HG02840 (cell line): ENCODE measurements around the gene SLC4A4.

Experiments used
- ATAC-seq: cut with Tn5 transposase; IDR thresholded peaks from one replicate; pipeline ENCODE4 v1.9.1; 2021; ENCODE audit warnings: mild to moderate bottlenecking, moderate library complexity, moderate number of reproducible peaks; ENCODE audit not compliant: unreplicated experiment, low FRiP score

The SLC4A4 gene

DNA sequence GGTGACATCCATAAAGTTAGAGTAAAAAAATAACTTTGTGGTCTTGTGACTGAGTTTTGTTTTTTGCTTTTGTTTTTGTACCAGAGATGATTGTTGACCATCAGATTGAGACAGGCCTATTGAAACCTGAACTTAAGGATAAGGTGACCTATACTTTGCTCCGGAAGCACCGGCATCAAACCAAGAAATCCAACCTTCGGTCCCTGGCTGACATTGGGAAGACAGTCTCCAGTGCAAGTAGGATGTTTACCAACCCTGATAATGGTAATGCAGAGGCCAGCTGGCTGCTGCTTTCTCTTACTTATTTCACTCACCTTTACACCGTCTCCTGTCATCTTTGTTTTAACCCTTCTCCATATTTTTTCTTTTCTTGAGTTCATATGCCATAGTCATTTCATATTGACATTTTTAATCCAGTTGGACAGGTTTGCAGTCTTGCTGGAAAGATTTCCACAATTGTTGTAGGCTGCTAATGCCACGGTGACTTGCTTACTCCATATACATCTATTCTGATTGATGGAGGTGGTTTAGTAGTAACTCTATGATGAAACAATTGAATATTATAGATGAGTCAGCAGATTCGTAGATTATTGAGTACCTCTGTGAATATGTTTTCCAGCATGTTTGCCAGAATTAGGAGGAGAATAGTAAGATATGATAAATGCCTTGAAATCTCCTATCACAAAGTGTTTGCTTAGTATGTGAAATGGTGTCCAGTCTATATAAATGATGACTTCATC is 18.3 kb downstream of the SLC4A4 start:
- ATAC-seq, result no peak

DNA sequence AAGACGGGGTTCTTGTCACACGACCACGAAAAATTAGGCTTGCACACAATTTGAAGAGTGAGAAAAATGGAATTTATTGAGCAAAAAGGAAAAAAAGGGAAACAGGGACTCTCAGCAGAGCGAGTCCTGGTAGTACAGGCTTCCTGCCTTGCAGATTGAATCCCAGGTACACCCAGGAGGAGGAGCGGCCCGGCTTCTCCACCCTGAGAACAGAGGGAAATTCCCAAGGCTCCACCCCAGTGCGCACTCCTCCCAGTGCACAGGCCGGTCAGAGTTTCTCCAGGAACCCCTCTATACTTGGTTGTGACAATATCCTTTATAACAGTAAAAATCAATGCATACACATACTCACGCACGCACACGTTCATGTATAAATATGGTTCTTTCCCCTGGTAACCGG is 22.0 kb downstream of the SLC4A4 start:
- no peak for ATAC-seq

DNA sequence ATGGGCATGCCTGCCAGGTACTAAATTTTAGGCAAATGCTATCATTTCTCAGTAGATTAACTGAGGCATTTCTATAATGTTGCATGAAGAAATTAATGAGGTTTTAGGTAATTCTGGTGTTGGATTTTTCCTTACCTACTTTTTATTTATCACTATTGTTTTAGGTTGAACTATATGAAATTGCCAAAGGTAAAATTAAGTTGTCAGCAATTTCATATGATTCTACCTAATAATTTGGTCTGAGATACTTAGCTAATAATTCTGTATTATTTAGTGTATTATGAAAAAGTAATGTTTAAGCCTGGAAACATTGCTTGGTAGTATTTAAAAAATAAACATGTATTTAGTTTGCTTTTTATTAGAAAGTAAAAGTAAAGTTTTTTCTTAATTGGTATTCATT is 22.7 kb downstream of the SLC4A4 start:
- ATAC-seq, result no peak

DNA sequence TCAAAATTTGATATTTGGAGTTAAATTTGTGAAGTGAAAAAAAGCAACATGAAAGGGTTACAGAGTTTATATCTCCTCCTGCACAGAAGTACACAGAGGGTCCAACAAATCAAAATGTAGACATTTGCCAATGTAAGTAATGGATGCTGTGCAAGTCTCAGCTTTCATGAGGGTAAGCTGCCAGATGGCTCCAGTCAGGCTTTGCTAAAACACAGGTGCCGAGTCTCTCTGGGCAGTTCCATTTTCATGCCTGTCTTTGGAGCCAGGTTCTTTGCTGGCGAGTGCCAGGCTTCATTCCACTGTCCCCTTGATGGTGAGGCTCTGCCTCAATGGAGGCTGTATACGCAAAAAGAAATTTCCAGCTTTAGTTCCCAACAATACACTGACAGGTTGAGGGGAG is 27.9 kb downstream of the SLC4A4 start:
- no peak for ATAC-seq

DNA sequence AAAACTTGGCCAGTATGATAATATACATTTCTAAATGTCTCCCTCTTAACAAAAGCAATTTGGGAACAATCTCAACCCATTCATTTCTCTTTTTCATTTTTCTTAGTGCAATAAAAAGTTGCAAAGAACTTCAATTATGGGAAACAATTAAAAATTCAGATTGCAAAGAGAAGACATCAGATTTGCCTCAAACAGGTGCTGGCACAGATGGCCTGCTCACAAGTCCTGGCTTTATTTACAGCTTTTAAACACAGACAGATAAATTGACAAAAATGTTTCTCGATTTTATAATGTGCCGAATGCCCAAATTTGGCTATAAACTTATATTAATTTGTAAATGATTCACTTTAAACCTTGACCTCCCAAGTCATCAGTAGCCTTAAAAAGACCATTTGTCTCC is 28.7 kb downstream of the SLC4A4 start:
- no peak for ATAC-seq

DNA sequence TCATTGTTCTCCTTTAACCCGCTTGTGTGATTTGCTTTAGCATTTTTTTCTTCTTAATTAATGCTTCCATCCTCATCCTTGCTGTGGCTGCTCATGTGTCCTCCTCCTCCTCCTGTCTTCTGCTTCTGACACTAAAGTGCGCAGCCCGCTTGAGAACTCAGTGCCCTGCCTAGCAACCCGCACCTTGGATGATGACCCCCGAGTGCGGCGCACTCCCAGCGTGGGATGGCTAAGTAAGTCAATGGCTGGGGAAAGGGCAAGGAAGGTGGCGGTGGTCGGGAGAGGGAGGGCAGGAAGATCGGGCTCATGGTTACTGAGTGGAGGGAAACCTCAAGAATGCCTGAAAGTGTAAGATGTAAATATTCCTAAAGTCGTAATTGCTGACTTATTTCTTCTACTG is 30.1 kb downstream of the SLC4A4 start:
- no peak for ATAC-seq

DNA sequence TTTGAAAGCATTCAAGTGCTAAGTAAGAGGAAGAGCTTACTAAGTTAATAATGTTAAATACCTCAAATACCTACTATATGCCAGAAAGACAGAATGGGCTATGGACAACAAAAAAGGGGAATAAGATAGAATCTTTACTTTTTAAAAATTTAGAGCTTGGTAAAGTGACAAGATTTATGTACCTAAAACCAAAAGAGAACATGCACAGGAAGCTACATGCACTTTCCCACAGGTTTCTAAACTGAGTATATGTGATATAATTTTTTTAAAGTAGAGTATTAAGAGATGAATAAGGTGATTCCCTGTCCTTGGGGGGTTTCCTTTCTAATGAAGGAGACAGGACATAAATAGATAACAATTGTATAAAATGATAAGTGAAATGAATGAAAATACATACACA is 30.7 kb downstream of the SLC4A4 start:
- no peak for ATAC-seq

DNA sequence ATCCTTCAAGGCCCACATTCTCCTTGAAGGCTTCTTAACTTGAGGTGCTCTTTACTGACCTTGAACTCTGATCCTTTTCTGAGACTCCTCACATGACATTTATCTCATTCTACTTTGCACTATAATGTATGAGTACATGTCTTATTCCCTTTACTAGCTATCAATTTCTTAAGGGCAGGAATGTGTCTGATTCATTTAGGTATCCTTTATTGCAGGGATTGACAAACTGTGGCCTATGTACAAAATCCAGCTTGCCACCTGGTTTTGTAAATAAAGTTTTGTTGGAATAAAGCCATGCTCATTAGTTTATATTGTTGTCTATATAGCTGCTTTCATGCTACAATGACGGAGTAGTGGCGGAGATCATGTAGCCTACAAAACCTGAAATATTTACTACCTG is 36.7 kb downstream of the SLC4A4 start:
- ATAC-seq, result no peak

DNA sequence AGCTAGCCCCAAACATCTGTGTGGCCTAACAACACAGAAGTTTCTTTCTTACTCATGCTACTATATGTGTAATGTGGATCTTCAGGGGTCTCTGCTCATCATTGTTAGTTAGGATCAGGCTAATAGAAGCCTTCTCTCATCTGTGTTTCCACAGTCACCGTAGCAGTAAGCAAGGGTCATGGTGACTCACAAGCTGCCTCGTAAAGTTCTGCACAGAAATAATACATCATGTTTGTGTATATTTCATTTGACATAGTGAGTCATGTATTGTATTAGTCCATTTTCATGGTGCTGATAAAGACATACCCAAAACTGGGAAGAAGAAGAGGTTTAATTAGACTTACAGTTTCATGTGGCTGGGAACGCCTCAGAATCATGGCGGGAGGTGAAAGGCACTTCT is 38.7 kb downstream of the SLC4A4 start:
- no peak for ATAC-seq

DNA sequence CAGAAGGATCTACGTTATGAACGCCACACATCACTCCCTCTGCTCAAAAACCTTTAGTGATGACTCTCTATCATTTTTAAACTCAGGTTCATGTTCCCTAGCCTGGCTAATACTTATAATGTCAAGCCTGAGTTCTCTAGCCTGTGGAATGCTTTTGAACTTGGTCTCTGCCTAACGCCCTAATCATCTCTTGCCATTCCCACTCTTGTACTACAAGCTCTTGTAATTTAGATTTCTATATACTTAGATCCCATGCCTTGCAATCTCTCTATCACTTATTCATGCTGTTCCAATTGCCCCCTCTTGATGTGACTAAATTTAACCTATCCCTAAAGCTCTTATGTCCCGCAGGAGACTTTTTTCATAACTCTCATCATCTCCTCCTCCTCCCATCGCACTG is 40.3 kb downstream of the SLC4A4 start:
- no peak for ATAC-seq

DNA sequence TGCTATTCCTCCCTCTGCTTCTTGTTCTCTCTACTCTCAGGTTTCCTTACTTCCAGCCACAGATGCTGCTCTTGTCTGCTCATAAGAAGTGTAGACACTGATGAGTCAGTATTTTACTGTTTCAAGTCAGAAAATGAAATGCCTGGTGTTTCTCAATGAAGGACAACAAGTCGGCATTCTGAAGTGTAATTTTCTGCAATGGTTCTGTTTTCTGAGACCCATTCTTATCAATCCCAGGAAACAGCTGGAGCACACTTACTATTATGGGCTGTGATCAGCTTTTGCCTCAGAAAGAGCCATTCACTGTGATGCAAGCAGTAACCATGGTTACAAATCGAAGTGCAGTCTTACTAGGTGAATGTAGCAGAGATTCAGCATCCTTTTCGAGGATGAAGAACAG is 42.0 kb downstream of the SLC4A4 start:
- ATAC-seq, result no peak

DNA sequence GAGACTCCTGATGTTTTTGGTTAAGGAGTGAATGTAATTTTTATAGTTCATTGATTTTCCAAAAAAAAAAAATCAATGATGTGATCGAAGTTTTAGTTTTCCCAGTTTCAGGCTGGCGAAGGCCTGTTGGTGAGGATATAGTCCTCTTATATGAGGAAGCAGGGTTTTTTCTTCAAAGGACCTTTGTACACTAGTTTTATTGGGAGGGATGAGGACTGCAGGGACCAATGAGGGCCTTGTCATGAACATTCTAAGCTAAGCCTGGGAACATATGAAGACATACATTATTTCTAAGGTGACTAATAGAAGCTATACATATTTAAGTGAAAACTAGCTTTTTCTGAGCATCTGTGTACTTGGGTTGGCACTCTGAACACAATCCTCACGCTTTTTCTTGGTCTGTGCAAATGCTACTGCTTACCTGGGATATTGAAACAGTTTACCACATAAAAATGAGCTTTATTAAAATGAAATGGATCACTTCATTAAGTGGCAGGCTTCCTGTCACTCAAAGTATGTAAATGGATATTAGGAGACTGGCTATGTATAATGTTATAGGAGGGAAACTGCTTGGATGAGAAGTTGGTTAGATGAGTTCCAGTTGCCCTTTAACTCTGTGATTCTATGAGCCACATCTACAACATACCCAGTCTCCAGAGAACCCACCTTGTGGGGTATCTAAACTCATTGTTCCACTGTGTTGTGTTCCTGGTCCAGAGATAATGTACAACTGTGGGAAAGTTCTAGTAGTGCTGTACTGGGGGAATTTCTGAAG is 43.5 kb downstream of the SLC4A4 start:
- no peak for ATAC-seq

DNA sequence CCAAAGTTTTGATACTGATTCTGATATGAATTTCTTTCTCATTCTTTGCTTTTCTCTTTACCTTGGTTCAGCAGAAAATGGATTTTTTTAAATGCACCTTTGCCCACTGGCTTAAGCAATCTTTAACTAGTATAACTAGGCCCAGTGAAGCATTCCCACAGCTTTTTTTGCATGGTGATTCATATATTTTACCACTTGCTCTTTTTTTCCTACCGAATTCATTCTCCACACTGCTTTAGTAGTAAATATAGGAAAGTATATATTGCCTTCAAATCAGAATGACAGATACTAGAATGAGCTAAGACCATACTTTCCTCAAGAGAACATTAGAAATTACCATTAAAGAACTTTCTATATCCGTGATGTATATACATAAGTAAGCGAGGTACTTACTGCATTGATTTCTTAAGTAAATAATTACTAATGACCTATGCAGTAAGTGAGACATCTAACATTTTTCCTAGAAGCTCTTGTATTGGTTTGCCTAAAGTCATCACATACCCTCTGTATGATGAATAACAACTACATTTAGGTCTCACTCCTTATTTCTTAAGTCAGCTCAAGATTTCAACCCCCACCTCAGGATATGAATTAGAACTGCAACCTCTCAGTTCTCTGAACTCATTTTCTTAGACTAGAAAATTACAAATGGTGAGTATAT is 44.2 kb downstream of the SLC4A4 start:
- no peak for ATAC-seq

DNA sequence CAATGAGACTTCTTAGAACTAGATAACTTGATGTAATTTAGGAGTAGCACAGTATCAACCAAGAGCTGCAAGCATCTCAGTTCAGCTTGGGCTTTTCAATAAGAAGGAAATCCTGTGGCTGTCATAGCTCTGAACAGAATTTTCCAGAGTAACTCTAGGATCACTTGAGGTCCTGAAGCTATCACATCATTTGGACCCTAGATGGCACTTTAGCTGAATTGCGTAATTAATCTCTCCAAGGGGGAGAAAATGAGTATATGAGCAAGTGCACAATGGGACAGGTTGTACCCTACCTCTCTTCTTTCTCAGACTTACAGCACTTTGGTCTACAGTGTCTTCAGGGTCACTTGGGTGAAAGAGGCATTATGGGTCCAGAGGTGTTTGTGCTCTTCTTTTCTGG is 45.2 kb downstream of the SLC4A4 start:
- ATAC-seq, result no peak

DNA sequence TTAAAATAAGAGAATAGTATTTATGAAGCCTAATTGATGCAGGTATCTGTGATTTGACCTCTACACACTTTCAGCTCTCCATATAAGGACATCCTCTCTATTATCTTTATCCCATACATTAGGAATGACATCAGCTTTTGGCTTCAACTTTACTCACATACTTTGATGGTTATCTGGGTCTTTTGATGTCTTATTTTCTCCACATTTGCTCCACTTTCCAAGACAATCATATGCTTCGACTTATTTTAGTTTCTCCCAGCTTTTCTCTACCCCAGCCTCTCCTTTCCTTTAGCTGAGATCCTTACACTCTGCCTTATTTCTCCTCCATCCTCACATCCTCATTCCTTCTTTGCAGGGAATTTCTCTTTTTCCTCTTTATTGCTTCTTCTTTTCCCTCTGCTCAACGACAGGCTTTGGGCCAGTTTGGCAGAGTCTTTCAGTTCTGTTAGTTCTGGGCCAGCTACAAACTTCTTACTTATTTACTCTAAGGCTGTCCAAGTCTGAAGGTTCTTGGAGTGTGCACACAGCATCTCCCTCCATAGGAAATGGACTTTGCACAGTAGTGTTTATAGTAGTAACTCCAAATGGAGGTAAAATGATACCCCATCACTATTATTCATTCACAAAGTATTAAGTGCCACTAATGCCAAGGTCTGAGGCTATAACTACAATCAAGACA is 50.5 kb downstream of the SLC4A4 start:
- no peak for ATAC-seq

DNA sequence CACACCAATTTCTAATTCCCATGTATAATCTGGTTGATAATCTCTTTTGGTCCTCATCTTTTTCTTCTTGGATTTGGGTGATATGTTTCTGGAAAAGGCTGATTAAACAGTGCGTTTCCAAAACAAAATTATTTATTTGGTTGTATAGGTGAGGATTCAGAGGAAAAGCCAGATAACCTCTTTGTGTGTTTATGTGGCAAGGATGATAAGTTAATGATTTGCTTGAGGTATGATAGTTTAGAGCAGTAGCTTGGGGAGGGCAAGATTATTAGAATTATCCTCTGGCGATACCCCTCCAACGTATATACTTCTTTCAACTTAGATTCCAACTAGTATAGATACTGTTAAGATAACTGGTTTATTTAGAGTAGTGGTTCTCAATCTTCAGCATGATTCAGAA is 53.3 kb downstream of the SLC4A4 start:
- ATAC-seq, result no peak

DNA sequence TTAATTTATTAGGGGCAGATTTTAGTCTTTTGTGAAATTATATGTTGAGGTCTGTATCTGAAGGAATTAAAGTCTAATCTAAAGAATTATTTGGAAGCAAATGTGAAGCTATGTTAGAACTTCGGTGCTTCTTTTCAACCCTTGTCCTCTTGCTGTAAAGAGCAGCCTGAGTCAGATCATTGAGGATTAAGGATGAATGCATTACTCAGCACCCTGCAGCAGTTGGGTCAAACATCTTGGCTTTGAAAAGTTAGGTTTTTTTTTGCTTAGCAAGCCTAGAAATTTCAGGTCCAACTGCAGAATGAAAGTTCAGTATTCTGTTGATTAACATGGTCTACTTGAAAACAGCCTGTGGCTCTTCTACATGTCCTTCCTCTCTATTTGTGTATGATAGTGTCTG is 57.6 kb downstream of the SLC4A4 start:
- no peak for ATAC-seq

DNA sequence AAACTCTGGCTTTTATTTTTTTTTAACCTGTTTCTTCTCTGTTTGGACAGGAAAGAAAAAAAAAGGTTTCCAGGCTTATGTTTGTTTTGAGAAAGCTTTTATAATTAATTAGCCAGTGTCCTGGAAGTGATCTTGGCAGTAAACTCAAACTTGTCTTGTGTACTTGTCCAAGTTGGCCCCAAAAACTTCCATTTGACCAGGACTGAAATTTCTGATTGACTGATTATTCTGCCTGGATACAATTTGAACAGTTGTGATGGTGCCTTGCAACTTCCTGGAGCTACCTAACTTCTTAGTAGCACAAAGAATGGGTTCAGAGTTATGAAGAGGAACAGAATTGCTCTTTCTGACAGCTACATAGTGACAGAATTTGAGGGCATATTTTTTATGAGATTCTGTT is 62.0 kb downstream of the SLC4A4 start:
- ATAC-seq, result no peak

DNA sequence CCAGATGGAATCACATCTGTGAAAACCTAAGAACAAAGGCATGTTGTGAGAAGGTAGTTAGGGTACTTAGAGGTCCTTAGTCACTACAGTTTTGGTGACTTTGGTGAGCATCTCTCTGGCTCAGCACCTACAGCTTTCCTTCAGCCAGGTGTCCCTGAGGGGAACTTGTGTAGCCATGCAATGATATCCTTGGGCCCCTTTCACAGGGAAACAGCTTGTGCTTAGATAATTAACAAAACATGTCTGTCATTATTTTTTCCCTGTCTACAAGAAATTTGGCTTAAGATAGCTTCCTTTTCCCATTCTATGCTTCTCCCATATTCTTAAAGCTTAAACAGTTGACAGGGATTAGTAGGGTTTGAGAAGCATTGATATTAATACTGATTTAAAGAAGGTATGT is 63.8 kb downstream of the SLC4A4 start:
- ATAC-seq, result no peak

DNA sequence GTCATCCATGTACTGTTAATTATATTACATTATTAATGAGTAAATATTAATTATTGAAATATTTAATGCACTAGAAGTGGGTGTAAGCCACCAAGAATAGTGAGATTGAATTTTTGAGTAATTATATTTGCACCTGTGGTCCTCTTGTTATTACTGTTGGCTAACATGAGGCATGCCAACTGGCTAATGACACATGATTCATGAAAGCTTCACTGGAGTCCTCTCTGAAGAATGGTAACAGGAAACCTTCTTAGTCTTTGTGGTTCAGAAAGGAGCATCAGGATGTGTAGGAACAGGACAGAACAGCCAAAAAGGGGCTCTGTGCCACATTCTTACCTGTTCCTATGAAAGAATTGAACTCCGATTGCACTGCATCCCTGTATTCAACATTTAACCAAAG is 65.2 kb downstream of the SLC4A4 start:
- no peak for ATAC-seq

DNA sequence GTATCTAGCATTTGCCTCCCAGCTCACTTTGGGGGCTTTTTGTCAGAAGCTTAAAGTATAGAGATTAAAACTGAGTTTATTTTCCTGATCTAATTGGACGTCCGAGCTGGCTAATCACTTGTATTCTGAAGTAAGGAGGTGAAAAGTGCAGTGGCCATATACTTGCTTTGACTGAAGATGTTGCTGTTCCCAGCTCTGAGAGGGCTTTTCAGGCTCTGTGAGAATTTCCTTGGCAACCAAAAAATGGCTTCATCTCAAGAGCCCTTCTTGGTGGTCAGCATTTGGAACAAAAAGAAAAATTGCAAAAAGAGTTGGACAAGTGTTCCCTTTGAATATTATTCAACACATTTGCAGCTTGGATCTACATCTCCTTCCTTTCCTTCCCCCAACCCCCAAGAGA is 67.0 kb downstream of the SLC4A4 start:
- no peak for ATAC-seq
